HG02840 (cell line): Measurements from ENCODE around the gene RPL39L.

ENCODE experiments used
- ATAC-seq: cut with Tn5 transposase; IDR thresholded peaks from one replicate; pipeline ENCODE4 v1.9.1; 2021; ENCODE audit warnings: mild to moderate bottlenecking, moderate library complexity, moderate number of reproducible peaks; ENCODE audit not compliant: unreplicated experiment, low FRiP score

Gene RPL39L

DNA sequence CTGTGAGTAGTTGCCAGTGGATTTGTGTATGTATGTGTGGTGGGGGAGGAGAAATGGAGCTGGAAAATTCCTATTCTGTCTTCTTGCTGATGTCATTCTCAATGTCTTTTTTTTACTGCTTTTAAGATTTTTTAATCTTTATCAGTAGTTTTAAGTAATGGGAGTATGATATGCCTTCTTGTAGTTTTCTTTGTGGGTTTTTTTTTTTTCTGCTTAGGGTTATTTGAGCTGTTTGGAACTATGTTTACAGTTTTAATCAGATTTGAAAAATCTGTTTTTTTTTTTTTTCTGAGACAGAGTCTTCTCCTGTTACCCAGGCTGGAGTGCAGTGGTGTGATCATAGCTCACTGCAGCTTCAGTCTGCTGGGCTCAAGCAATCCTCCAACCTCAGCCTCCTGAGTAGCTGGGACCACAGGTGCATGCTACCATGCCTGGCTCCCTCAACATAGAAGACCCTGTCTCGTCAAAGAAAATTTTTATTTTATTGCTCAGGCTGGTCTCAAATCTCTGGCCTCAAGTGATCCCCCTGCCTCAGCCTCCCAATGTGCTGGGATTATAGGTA is 37.1 kb downstream of the RPL39L start:
- ATAC-seq = no peak

DNA sequence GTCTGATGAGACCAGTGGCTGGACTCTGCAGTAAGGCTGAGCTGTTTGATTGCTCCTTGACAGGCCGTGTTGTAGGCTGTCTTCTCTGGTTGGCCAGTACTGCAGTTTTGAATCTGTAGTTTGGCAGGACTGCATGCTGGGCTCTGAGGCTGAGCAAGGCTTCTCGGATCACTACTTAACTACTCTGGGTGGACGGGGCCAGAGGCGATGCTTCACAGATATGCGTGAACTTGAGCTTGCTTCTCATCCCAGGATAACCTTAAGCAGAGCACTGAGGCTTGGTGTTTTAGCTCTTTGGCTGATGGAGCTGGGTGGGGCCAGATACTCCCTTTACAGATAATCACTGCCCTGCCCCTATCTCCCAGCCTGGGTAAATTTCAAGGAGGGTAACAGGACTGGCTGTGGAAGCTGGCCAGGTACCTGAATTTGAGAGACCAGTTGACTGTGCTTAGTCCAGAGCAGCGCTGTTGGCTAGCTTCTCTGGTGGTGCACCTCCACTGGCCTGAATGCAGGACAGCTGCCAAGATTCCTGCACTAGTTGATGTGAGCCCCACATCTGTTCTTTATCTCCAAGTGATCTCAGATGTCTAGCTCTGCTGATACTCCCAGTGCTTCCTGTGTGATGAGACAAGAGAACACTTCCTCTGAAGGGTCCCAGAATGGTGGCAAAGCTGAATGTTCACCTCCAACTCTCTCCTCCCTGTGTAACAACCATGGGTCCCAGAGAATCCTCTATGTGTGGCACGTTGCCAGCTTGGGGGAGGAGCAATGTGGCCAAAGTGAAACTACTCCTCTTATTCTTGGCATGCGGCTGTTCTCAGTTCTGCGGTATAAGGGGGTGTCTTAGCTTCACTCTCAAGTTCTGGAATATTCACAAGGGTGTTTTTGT is 37.9 kb downstream of the RPL39L start:
- no peak for ATAC-seq

DNA sequence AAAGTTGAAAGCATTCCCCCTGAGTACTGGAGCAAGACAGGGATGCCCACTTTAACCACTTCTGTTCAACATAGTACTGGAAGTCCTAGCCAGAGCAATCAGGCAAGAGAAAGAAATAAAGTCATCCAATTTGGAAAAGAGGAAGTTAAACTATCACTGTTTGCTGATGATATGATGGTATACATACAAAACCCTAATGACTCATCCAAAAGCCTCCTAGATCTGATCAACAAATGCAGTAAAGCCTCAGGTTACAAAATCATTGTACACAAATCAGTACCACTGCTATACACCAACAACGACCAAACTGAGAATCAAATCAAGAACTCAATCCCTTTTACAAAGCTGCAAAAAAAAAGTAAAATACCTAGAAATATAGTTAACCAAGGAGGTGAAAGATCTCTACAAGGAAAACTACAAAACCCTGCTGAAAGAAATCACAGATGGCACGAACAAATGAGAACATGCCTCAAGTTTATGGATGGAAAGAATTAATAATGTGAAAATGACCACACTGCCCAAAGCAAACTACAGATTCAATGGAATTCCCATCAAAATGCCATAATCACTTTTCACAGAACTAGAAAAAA is 40.3 kb downstream of the RPL39L start:
- no peak for ATAC-seq

DNA sequence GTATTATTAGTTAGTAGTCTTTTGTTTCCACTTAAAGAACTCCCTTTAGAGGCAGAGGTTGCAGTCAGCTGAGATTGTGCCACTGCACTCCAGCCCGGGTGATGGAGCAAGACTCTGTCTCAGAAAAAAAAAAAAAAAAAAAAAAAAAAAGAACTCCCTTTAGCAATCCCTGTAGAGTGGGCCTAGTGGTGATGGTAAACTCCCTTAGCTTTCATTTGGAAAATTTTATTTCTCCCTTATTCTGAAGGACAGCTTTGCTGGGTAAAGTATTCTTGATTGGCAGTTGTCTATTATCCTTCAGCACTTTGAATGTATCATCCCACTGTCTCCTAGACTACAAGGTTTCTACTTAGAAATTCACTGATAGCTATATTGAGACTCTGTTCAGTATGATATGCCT is 46.0 kb downstream of the RPL39L start:
- no peak for ATAC-seq

DNA sequence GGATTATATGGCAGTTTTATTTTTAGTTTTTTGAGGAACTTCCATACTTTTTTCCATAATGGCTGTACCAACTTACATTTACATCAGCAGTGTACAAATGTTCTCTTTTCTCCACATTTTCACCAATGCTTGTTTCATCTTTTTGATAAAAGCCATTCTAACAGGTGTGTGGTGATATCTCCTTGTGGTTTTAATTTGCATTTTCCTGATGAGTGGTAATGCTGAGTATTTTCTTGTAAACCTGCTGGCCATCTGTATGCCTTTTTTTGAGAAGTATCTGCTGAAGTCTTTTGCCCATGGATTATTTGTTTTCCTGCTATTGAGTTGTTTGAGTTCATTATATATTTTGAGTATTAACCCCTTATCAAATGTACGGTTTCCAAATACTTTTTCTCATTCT is 50.6 kb downstream of the RPL39L start:
- no peak for ATAC-seq

DNA sequence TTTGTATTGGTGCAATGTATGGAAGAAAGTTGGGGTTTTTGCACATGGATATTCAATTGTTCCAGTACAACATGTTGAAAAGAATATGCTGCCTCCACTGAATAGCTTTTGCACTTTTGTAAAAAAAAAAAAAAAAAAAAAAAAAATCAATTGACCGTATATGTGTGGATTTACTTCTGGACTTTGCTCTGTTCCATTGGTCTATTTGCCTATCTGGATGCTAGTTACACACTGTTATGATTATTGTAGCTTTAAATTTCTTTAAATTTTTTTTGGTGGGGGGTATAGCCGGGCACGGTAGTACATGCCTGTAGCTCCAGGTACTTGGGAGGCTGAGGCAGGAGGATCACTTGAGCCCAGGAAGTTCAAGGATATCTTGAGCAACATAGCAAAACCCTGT is 52.5 kb downstream of the RPL39L start:
- no peak for ATAC-seq

DNA sequence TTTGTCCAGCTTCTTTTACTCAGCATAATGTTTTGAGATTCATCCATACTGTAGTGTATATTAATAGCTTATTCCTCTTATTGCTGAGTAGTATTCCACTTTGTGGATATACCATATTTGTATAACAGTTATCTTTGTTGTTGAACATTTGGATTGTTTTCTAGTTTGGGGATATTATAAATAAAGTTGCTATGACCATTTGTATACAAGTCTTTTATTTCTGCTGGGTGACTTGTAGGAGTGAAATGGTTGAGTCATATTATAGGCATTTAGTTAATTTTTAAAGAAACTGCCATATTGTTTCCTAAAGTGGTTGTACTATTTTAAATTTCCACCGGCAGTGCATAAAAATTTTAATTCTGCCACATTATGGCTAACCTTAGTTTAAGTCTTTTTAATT is 53.4 kb downstream of the RPL39L start:
- ATAC-seq = no peak

DNA sequence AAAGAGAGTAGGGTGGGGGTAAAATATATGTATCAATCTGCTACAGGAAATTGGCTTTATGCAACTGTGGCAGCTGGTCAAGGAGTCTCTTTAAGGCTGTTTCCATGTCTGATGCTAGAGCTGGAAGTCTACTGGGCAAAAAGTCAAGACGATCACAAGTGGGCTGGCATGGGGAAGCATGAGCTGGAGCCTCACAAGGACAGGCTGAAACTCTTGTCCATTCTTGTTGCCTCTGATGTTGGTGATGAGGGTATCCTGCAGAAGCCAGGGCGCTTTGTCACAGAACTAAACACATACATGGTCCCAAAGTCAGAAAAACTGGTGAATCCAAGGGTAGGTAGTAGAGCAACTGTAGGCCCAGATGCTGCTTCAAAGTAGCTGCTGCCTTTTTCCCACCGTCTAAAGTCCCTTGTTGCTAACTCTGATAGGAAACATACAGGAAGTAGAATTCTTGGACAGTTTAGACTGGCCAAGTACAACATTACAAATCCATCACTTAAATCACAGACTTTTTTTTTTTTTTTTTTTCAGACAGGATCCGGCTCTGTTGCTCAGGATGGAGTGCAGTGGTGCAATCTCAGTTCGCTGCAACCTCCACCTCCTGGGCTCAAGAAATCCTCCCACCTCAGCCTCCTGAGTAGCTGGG is 54.2 kb downstream of the RPL39L start:
- no peak for ATAC-seq

DNA sequence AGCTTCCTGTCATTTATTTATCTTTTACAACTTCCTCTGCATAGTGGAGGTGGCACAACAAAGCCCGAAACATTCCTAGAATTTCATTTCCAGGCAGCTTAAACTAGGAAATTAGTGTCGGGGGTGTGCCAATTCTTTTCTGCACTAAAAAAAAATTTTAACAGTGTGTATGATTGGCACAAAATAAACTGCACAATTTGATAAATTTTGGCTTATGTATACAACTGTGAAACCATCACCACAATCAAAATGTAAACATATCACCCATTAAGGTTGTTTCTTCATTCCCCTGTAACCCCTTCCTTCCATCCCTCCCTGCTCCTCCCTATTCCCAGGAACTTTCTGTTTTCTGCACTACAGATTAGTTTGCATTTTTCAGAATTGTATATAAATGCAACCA is 54.7 kb downstream of the RPL39L start:
- no peak for ATAC-seq

DNA sequence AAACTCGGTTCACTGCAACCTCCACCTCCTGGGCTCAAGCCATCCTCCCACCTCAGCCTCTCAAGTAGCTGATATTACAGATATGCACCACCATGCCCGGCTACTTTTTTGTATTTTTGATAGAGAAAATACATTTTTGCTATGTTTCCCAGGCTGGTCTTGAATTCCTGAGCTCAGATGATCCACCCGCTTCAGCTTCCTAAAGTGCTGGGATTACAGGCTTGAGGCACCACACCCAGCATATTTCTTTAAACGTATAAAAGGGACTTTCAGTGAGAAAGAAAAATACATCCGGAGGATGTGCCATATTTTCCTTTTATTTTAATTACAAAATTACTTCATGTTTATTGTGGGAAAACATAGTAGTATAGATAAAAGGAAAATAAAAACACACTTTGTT is 55.2 kb downstream of the RPL39L start:
- no peak for ATAC-seq

DNA sequence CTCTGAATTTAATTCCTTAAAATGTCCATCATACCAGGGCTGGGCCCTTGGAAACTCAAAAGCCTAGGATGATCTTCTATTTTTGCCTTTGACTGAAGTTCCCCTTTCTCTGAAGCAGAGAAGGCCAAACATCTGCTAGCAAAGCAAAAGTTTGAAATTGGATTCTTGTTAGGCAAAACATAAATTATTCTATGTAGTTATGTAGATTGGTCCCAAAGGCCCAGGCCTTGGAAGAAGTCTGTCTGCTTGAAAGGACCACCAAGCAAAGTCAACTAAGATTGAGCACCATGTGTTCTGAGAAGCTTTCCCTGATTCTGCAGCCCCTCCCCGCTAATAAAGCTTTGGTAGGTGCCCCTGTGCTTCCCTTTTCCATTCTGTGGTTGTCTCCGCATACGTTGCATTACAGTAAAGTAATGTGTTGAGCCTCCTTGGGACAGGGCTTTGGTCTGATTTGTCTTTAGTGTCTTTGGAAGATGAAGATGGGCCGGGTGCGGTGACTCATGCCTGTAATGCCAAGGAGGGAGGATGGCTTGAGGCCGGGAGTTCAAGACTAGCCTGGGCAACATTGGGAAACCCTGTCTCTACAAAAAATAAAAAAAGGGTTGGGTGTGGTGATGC is 56.4 kb downstream of the RPL39L start:
- ATAC-seq = no peak

DNA sequence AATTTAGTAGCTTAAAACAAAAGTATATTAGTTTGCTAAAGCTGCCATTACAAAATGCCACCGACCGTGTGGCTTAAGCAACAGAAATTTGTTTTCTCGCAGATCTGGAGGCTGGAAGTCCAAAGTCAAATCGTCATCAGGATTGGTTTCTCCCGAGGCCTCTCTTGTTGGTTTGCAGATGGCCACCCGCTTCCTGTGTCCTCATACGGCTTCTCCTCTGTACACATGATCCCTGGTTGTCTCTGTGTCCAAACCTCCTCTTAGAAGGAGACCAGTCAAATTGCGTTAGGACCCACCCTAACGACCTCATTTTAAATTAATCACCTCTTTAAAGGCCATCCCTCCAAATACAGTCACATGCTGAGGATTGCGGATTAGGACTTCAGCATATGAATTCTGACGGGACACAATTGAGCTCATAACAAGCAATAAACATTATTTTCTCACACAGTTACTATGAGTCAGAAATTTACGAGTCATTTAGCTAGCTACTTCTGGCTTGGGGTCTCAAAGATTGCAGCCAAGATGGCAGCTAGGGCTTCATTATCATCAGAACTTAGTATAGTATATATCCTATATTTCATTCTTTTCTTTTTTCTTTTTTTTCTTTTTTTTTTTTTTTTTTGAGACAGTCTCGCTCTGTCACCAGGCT is 58.4 kb downstream of the RPL39L start:
- no peak for ATAC-seq

DNA sequence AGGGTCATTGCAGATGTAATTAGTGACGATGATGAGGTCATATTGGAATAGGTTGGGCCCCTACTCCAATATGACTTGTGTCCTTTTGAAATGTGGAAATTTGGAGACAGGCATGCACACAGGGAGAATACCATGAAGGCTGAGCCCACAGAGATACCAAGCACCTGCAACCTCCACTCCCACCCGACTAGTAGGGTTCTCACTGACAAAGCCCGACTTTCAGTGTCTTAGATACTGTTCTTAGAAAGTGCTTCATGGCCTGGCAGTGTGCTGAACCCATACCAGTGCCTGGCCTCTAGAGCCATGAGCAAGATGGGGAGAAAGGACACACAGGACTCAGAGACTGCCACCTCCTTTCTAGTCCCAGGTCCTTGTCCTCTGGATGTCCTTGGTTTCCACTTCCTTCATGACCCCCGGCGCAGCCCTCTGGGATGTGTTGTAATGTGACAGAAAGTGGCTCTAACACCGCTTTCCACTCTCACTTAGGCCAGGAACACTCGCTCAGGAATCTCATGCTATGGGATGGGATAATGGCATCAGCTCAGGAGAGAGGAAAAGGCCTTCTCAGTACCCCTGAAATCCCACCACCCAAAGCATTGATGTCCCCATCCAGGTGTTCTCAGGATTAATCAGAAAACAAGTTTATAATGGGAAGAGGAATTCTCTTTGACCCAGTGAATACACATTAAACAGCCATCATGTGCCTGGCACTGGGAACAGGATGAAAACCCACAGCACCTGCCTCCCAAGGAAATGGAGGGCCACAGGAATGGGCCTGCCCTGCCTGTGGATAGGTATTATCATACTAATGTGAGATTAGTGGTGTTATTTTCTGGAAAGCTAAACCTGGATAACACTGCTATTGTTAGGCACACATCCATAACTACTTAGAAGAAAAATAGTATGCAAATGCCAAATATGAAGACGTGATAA is 59.9 kb downstream of the RPL39L start:
- ATAC-seq = no peak

DNA sequence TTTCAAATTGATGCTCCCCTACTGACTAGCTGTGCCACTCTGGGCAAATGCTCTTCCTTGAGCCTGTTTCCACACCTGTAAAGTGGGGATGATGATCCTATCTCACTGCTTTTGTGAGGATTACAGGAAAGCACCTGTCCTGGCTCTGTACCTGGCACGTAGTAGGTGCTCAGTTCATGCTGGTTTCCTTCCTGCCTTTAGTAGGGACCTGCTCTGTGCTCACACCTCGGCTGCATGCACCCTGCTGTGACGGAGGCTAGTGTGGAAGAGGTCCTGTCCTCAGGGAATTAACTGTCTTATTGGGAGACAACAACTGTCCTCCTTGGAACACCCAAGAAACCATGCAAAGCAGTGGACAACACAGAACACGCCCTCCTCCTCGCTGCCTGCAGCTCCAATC is 61.8 kb downstream of the RPL39L start:
- ATAC-seq = no peak

DNA sequence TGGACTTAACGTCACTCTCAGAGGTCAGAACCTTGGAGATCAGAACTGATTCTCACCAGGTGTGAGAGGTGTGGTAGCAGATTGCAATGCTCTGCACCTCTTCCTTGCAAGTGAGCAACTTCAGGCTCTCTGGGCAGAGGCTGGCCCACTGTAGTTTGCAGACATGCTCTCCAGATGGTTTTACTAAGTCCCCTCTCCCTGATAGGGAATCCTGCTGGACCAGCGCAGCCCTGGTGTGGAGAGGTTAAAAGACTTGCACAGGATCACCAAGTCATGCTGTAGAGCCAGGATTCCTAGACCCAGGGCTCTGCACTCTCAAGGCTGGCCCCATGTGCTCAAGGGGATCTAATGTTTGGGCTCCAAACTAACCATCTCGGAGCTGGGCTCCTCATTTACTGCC is 62.2 kb downstream of the RPL39L start:
- no peak for ATAC-seq

DNA sequence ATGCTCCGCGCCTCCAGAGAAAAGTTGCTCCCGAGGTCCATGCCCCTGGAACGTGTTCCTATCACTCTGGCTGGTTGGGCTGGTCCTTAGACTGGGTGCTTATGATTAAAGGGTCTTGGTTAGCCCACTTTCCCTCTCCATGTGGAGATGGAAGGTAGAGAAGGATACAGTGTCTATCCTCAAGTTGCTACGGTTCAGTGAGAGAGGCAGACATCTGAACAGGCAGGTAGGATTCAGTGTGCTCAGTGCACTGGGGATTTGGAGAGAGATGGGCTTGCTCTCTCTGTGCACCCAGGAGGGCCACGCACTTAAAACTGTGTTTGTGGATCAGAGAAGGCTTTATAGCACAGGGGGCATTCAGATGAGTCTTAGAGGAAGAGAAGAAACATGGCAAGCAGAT is 63.0 kb downstream of the RPL39L start:
- ATAC-seq = no peak

DNA sequence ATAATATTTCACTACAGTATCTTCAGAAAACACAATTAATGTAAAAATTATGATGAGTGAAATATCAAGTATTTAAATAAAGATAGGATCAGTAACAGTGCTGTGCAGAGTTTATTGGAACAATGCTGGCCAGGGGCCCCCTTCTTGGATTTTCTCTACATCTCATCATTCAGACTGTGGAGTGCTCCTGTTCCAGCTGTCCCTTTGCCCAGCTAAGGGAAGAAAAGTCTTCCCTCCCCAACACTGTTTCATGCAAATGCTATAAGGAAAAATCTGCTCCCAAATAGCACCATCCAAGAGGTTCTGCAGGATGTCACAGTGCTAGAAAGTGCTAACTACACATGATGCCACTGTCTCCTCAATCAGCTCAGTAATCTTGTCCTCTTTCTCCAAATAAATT is 64.5 kb downstream of the RPL39L start:
- ATAC-seq = no peak

DNA sequence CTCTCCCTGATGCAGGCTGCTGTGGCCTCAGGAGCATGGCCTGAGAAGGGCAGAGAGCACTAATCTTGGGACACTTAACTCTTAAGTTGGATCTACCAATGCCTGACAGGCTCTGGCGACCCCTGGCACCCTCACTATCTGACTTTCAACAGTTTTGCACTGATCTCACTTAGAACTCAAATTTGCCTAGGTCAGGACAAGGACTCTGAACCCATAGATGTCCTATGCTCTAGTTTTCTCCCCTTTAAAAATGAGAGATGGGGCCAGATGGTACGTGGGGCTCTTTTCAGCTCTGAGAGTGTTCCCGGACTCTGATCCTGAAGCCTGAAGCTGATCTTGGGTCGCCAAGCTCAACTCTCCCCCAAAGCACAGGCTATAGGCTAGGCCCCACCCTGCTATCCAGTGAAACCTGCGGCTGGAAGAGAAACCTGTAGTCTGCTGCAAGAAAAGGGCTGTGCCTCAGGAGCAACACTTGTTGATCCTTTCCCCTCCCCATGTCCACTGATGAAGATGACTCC is 65.7 kb downstream of the RPL39L start:
- ATAC-seq = no peak

DNA sequence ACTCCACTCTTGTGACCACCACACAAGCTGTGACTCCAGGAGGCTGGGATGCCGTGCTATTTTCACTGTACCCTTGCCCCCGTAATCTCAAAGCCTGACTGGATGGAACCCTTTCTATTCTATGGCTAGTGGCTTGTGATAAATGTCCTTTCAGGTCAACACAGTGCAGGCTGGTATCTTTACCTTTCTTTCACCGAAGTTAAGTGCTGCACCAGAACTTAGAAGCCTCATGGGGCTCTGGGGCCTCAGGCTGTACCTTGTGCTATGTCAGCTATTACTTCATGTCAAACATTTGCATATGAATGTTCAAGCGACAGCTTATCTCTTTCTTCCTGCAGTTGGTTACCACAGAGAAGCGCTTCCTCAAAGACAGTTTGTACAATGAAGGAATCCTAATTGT is 66.8 kb downstream of the RPL39L start:
- no peak for ATAC-seq
